Adrenal gland (tissue), 12 donors: ENCODE data around the gene CYB5R4. TPM values are rescaled to one million over a fixed set of nuclear protein-coding genes. Genes with fewer than 3 reads are reported as not detected.

Experiments used
- DNase-seq, 7 donors: peaks; one replicate each; pipeline ENCODE4 v3.0.0-alpha.2; 2019 to 2020
- H3K27ac ChIP-seq, 5 donors: fragments of 200-600 bp; sonication (generic) in 4 of 5; 1 replicate in 3 of 5; 2 replicates in 2 of 5; pipeline versions ENCODE4 v1.5.1 to v1.8.0; 2016 to 2020; ENCODE audit warnings: mild to moderate bottlenecking in 1 of 5
- H3K27me3 ChIP-seq: fragments of 200-600 bp; 2 replicates; pipeline ENCODE4 v1.8.0; 2021
- H3K36me3 ChIP-seq, 2 donors: fragments of 200-600 bp; replicated peaks in 1 of 2; 1 replicate in 1 of 2; 2 replicates in 1 of 2; pipeline versions ENCODE4 v1.5.1 to v1.8.0; 2018 to 2022
- H3K4me1 ChIP-seq, 2 donors: fragments of 200-600 bp; replicated peaks in 1 of 2; 1 replicate in 1 of 2; 2 replicates in 1 of 2; pipeline versions ENCODE4 v1.5.1 to v1.8.0; 2018 to 2021
- H3K4me3 ChIP-seq, 4 donors: fragments of 200-600 bp; sonication (generic) in 3 of 4; one replicate each; pipeline ENCODE4 v1.5.1; 2016 to 2018
- H3K9me3 ChIP-seq, 3 donors: fragments of 200-600 bp; sonication (generic) in 1 of 3; replicated peaks in 1 of 3; 1 replicate in 2 of 3; 2 replicates in 1 of 3; pipeline versions ENCODE4 v1.5.1 to v1.8.0; 2016 to 2021
- CTCF ChIP-seq, 6 experiments: fragments of 450-650 bp in 4 of 6; fragments of 200-600 bp in 2 of 6; sonication (generic) in 1 of 6; IDR thresholded peaks; 1 replicate in 5 of 6; 2 replicates in 1 of 6; pipeline versions ENCODE4 v1.5.1 to v1.8.0; 2016 to 2021; ENCODE audit warnings: antibody characterized with exemption in 6 of 6, mild to moderate bottlenecking in 2 of 6, moderate library complexity in 1 of 6
- POLR2A ChIP-seq, 2 donors: fragments of 450-650 bp; IDR thresholded peaks; one replicate each; pipeline ENCODE4 v1.6.1; 2017; ENCODE audit warnings: antibody characterized with exemption in 2 of 2, mild to moderate bottlenecking in 2 of 2, moderate library complexity in 1 of 2
- WGBS, 4 donors: extraction: QIAGEN DNeasy Blood & Tissue Kit in 2 of 4; methylation state at CpG; one replicate each; pipeline versions ENCODE4 v1.1.5 to v1.1.7; 2013 to 2017; 5-methylcytosine and 5-hydroxymethylcytosine counted together
- intact Hi-C, 2 donors: fragments of 100-400 bp; cut with DNase I; formaldehyde crosslinking; loops; one replicate each; pipeline versions ENCODE4 v1.14.1 to v1.15.0; 2022 to 2023
- polyA plus RNA-seq, 3 donors: library from polyadenylated mRNA; stranded (reverse); fragments of 200-250 nt in 2 of 3; fragments of 350-450 nt in 1 of 3; fragmentation: Illumina TruSeq in 1 of 3; extraction: RNeasy Lipid Tissue Mini Kit (QIAGEN cat#74804) in 1 of 3; gene quantifications; one replicate each; pipeline ENCODE4 v1.2.3, GENCODE V29; 2013 to 2014
- total RNA-seq, 9 donors: library from RNA; depleted of rRNA in 4 of 9; stranded (reverse); fragments of >200 nt in 4 of 9; fragments of 120-200 nt in 1 of 9; fragmentation: NEBNext Ultra II Directional in 1 of 9; extraction: Animal tissue kit (Norgen Biotek cat#: 25700) in 1 of 9; gene quantifications; one replicate each; pipeline versions ENCODE4 v1.1.0 to v1.2.4, GENCODE V29; 2013 to 2023
- donor health status: healthy with polysubstance abuse.
- donor health status: Bipolar disorder and iron deficiency.
- donor health status: DM: yes; HTN: yes; CAD: no.
- donor health status: DM: no; HTN: no; CAD: no.
- donor health status: DM: no; HTN: no; CAD: no.
- donor health status: DM: yes; HTN: yes; CAD: no.

Gene CYB5R4
- total and polyA plus RNA-seq, 12 donors = 1.3 to 22.0 (median 11.0) TPM

- DNase-seq = no peak
- H3K36me3 ChIP-seq = no peaks in the 10 kb centered on the region
- H3K9me3 ChIP-seq = no peaks in the 10 kb centered on the region
- WGBS, 4 donors = 17 to 23% (median 21%) methylated on average over 3 of the region's 3 CpGs
- intact Hi-C loops = no loop called here
- H3K4me3 ChIP-seq = no peak overlapping the region
- no peaks in the 10 kb centered on the region for H3K27me3 ChIP-seq
- H3K27ac ChIP-seq = no peak overlapping the region
- no peaks in the 10 kb centered on the region for H3K4me1 ChIP-seq
- TF ChIP-seq POLR2A (IDR thresholded peaks at IDR 0.05) = no peak
- TF ChIP-seq CTCF (IDR thresholded peaks at IDR 0.05) = no peak
These were observed 115.0 kb downstream of the CYB5R4 start for GRCh38 chr6:83974409-83975050.

- intact Hi-C loops = no loop called here
- WGBS, 4 donors = 66 to 72% (median 69%) methylated on average over 5 of the region's 5 CpGs
- TF ChIP-seq POLR2A (IDR thresholded peaks at IDR 0.05) (no peak), CTCF (IDR thresholded peaks at IDR 0.05) (no peak)
These were observed 116.7 kb downstream of the CYB5R4 start for GRCh38 chr6:83976037-83976755.

GRCh38 chr6:83976871-83977270, 117.4 kb downstream of the CYB5R4 start:
- no peak overlapping the region for H3K4me3 ChIP-seq
- no peak for TF ChIP-seq CTCF (IDR thresholded peaks at IDR 0.05)
- TF ChIP-seq POLR2A (IDR thresholded peaks at IDR 0.05) = no peak
- H3K4me1 ChIP-seq = no peaks in the 10 kb centered on the region
- no peaks in the 10 kb centered on the region for H3K36me3 ChIP-seq
- no peak for DNase-seq
- H3K27me3 ChIP-seq = no peaks in the 10 kb centered on the region
- intact Hi-C loops = no loop called here
- H3K27ac ChIP-seq = no peak overlapping the region
- WGBS, 4 donors = 89 to 92% (median 91%) methylated on average over 8 of the region's 8 CpGs
- no peaks in the 10 kb centered on the region for H3K9me3 ChIP-seq

More at GRCh38 chr6:83976037-83976755, 116.7 kb downstream of the CYB5R4 start:
- H3K27me3 ChIP-seq = no peaks in the 10 kb centered on the region
- H3K27ac ChIP-seq = no peak overlapping the region
- H3K4me1 ChIP-seq = no peaks in the 10 kb centered on the region
- no peak overlapping the region for H3K4me3 ChIP-seq
- no peak for DNase-seq
- H3K36me3 ChIP-seq = no peaks in the 10 kb centered on the region
- no peaks in the 10 kb centered on the region for H3K9me3 ChIP-seq

- Histone ChIP-seq H3K4me3 (no peak overlapping the region), H3K9me3 (no peaks in the 10 kb centered on the region), H3K4me1 (no peaks in the 10 kb centered on the region), H3K36me3 (no peaks in the 10 kb centered on the region), H3K27ac (no peak overlapping the region), H3K27me3 (no peaks in the 10 kb centered on the region)
- 34 to 54% (median 48%) methylated on average over 1 of the region's 1 CpG for WGBS, 4 donors
- intact Hi-C loops = no loop called here
- TF ChIP-seq CTCF (IDR thresholded peaks at IDR 0.05) (no peak), POLR2A (IDR thresholded peaks at IDR 0.05) (no peak)
- no peak for DNase-seq
These were observed 118.8 kb downstream of the CYB5R4 start for GRCh38 chr6:83978324-83978734.
